GM19240 (cell line): ENCODE measurements around the gene NUP210L.
A peak's percentile ranks its signal among the peaks of the same experiment; 100 is the strongest.
"Not testable (repeated sequence)": the region's sequence is repeated elsewhere in the genome, so short reads cannot be mapped to it uniquely, and the experiment has no call there.

Source experiments
- DNase-seq: peaks from one replicate; pipeline ENCODE4 v3.0.0; 2011; ENCODE audit warnings: low spot score; ENCODE audit not compliant: insufficient read length

Gene NUP210L

GRCh38 chr1:153995640-153996039 is 159.2 kb downstream of the NUP210L start:
- DNase-seq, result no peak

DNA sequence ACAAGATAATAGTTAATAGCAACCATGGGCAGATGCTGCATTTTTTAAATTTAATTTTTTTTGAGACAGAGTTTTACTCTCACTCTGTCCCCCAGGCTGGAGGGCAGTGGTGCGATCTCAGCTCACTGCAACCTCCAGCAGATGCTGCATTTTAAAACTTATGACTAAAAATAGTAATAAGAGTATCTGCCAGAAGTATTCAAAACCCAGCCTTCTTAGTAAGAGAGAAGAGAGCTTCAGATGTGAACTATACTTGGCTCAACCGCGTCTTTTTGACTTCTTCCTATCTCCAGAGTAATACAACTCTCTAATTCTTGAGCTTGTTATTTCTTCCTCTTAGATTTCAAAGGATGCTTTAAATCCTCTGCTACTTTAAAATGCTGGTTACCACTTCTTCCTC is 159.7 kb downstream of the NUP210L start:
- DNase-seq, result no peak

- DNase-seq, result no peak
These were observed 163.1 kb downstream of the NUP210L start for GRCh38 chr1:153991806-153992205.

- DNase-seq, result no peak
These were observed 163.7 kb downstream of the NUP210L start for GRCh38 chr1:153991151-153991630.

DNA sequence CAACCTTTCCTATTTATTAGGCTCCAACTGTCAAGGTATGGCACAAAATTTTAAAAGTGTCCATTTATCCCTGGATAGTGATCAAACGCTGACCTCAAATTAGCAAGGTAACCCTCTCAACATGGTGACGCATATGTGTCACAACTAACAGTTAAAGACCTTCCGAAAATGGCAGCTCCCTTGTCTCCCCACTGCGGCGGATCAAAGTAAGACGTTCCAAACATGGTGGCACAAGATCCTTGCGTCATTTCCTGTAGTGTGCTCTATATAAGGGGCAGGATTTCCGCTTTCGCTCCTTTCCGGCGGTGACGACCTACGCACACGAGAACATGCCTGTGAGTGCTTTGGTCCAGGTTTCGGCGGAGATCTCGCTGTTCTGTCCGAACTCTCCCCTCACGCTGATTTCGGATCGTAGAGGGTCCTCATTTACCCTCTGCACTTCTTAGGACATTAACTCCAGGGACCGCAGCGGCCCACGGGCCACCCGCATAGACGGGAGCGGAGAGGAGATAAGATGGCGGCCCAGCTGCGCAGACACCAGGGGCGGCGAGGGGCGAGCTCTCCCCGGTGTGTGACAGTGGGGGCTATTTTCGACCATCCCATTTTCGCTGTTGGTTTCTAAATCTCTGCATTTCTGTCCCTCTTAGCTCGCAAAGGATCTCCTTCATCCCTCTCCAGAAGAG is 164.3 kb downstream of the NUP210L start, which contains the start of gene RPS27:
TSS of gene RPS27 (plus strand) at position 295 of the 683 bp plus-strand sequence. CDS start at position 330, 35 bp downstream.
- peak; percentile 82 for DNase-seq

DNA sequence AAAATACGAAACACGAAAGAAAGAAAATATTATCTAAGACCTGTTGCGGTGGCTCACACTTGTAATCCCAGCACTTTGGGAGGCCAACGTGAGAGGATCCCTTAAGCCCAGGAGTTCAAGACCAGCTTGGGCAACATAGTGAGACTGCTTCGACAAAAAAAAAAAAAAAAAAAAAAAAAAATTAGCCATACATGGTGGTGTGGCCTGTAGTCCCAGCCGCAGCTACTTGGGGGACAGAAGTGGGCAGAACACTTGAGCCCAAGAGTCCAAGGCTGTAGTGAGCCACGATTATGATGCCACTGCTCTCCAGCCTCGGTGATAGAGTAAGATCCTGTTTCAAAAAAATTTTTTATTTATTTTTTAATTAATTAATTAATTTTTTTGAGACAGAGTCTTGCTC is 167.3 kb downstream of the NUP210L start:
- DNase-seq, result no peak

GRCh38 chr1:153985941-153986761 is 168.7 kb downstream of the NUP210L start, which contains the start of gene RAB13:
Gene RAB13 (minus strand): TSS chr1:153986339. CDS start chr1:153986236, 103 bp downstream.
- no peak for DNase-seq

DNA sequence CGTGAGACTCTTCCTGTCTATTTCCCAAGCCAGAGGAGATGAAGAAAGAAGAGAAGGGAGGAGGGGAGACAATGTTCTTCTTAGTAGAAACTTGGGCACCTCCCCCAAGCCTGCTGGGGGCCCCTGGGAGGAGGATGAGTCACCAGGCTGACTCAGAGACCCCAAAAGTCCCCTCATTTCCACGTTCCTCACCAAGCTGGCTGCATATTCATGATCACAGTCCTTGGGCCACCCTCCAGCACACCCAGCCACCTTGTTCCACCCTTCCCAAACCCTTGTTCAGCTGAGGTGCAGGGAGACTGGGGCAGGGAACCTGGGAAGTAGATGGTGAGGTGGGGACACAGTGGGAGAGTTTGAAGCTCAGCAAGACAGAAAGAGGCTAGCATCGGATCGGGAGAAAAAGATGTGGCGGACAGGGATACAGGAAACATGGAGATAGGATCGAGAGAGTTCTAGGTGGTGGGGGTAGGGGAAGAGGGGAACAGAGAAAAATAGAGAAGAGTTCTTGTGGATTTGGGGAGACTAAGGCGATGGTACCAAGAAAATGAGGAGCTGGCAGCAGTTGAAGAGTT is 169.4 kb downstream of the NUP210L start:
- no peak for DNase-seq

DNA sequence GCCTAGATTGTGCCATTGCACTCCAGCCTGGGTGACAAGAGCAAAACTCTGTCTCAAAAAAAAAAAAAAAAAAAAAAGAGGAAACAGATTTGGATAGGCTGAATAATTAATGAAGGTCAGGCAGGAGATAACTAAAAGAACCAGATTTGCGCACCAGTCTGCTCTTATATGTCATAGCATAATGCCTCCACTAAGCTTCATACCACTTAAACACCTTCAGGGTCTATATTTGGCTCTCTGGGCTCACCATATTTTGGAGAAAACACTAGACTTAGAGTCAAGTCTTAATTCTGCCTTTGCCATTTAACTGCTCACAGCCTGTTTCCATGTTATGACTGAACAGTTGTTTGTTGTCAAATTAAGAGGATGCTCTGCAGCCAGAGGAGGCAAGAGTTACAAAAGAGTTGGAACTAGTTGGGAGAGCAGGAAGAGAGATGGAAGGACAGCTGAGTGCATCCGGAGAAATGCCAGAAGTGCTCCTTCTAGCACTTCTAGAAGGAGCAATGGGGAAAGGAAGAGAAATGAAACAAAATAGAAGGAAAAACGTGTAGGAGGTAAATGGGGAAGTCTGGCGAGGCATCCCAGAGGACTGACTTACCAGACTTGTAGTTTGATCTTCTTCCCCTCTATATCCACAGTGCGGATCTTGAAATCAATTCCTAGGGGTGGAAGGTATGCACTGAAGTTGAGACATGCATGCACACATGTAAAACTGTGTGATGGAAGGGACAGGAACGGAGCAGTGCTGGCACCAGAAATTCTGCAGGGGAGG is 170.6 kb downstream of the NUP210L start:
- no peak for DNase-seq

GRCh38 chr1:153981735-153982134 is 173.1 kb downstream of the NUP210L start:
- not testable (repeated sequence) for DNase-seq

DNA sequence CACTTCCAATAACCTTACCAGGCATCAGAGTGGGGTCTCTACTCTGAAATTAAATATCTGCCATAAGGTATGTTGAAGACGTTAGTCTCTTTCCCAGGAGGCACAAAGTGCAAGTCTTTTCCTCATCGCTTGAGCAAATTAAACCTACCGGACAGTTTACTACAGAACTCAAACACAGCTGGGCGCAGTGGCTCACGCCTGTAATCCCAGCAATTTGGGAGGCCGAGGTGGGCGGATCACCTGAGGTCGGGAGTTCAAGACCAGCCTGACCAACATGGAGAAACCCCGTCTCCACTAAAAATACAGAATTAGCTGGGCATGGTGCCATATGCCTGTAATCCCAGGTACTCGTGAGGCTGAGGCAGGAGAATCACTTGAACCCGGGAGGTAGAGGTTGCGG is 175.8 kb downstream of the NUP210L start:
- DNase-seq, result not testable (repeated sequence)

DNA sequence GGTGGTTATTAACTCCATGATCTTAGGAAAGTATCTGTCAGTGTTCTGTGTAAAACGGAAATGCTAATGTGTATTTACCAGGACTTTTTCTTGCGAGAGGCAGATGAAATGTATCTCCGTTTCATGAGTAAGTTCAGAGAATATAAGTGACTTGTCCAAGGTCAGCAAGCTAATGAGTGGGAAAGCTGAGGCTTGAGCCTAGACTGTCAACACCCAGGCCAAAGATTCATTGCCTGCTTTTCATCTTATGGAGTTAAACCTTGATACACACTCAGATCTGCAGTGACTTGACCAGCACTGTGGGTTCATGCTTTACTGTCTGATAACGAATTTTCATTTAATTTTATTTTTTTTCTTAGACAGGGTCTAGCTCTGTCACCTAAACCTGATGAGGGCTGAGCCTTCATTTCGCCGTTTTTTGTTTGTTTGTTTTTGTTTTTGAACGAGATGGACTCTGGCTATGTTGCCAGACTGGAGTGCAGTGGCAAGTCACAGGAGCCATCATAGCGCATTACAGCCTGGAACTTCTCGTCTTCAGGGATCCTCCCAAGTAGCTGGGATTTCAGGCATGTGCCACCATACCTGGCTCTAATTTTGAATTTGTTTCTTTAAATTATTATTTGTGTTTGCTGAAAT is 176.5 kb downstream of the NUP210L start:
- DNase-seq, result no peak

DNA sequence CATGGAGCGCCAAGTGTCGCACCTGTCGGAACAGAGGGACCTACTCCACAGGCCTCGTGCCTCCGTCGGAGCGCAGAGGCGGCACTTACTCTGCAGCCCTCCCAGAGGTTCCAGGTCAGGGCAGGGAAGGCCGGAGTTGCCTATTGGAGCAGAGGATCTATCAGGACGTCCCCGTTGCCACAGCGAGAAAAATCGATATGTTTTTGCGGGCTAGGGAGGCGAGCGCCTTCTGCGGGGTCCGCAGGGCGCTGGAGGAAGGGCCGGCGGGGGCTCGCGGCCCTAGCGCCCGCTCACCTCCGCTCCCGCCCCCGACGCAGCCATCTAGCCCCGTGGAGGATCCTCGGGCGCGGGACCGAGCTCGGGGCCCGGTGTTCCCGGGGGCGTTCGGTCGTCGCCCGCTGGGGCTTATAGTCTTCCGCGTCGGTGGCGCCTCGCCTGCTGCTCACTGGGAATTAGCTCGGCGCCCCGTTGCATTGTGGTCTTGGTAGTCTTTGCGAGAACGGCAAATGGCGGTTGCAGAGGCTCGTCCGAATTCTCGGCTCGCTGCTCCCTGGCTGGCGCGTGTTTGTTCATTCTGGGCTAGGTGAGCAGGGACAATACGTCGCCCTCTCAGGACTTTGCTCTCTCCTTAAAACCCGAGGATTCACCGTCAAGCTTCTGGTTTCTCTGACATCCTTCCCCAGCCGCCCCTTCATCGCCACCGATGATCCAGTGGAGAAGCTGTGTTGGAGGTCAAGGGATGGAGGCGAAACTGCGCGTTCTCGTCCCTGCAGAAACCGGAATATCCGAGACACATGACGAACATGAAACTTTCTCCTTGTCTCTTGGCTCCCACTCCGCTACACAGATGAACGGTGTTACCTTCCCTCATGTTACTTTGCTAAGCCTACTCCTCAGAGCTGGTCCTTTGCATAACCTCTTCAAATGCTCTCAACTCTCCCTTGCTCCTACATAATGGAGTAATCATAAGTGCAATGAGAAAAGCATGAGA is 177.3 kb downstream of the NUP210L start, which contains the start of gene JTB:
TSS of gene JTB (minus strand) at position 425 of the 991 bp plus-strand sequence. CDS start at position 3, 422 bp downstream.
- peak; percentile 66 for DNase-seq

DNA sequence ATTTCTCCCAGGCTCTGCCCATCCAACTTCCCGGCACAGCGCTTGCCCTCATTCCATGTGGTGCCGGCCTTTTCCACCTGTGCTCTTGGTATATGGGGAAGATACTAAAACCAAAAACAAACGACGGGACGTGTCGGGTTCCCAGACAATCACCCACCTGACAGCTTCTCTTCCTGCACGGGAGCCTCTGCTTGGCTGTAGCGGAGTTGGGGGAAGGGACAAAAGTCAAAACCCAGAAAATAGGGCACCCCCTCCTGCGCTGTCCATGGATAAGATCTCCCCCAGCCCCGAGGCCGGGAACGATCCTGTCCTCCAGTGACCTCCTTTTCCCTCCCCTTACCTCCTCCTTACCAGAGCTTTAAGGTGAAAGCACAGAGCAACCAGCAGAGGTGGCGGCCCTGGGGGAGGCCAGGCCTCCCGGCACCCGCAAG is 178.0 kb downstream of the NUP210L start:
- no peak for DNase-seq

DNA sequence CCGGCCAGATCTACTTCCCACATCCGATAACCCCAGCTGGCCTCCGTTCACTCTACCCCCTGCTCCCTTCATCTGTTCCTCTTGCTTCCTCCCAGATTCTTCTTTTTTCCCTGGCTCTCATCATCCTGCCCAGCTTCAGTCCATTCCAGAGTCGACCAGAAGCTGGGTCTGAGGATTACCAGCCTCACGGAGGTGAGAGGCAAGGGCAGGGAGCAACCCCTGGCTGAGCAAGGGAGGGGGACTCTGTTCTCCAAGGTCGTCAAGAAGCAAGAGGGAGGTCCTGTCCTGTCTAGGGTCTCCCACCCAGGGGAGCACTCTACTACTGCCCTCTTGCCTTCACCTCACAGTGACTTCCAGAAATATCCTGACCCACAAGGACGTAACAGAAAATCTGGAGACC is 181.3 kb downstream of the NUP210L start:
- no peak for DNase-seq

- DNase-seq, result no peak
These were observed 181.8 kb downstream of the NUP210L start for GRCh38 chr1:153973071-153973470.

GRCh38 chr1:153970346-153970745 is 184.5 kb downstream of the NUP210L start:
- DNase-seq, result no peak

DNA sequence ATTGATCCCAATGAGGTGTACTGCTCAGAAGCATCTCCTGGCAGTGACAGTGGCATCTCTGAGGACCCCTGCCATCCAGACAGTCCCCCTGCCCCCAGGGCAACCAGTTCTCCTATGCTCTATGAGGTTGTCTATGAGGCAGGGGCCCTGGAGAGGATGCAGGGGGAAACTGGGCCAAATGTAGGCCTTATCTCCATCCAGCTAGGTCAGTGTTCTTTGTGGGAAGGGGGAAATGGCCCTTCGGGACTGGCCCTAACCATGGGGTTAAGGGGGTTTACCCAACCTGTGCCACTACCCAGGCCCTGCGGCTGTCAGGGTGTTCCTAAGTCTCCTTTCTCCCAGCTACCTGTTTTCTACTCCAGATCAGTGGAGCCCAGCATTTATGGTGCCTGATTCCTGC is 185.9 kb downstream of the NUP210L start:
- DNase-seq, result no peak

DNA sequence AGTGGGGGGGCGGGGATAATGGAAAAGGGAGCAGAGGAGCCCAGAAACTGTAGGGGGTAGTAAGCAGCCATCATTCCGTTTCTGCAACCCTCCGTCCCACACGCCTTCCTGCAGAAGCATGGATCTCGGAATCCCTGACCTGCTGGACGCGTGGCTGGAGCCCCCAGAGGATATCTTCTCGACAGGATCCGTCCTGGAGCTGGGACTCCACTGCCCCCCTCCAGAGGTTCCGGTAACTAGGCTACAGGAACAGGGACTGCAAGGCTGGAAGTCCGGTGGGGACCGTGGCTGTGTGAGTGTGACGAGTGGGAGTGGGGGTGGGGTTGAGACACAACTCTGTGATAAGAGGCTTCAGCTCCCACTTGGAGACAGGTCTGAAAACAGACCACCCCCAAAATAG is 186.5 kb downstream of the NUP210L start:
- DNase-seq, result no peak
